Stomach smooth muscle (tissue), 2 donors: Measurements from ENCODE around the gene HOXA10.

ENCODE experiments used
- H3K27ac ChIP-seq: one replicate; pipeline ENCODE4 v1.7.0; 2013; ENCODE audit warnings: mild to moderate bottlenecking, low read length, inconsistent platforms
- H3K27me3 ChIP-seq, 2 donors: one replicate each; pipeline ENCODE4 v1.7.0; 2013; ENCODE audit warnings: low read length in 2 of 2; ENCODE audit not compliant: insufficient read depth in 2 of 2, control insufficient read depth in 1 of 2
- H3K36me3 ChIP-seq, 2 donors: one replicate each; pipeline ENCODE4 v1.7.0; 2013; ENCODE audit warnings: low read length in 2 of 2; ENCODE audit not compliant: control insufficient read depth in 2 of 2, insufficient read depth in 2 of 2
- H3K4me1 ChIP-seq: one replicate; pipeline ENCODE4 v1.7.0; 2013; ENCODE audit warnings: low read length; ENCODE audit not compliant: control insufficient read depth, insufficient read depth
- H3K4me3 ChIP-seq, 2 donors: one replicate each; pipeline ENCODE4 v1.7.0; 2013; ENCODE audit warnings: low read length in 2 of 2
- H3K9ac ChIP-seq, 2 donors: one replicate each; pipeline ENCODE4 v1.7.0; 2013; ENCODE audit warnings: low read length in 2 of 2, mild to moderate bottlenecking in 1 of 2
- H3K9me3 ChIP-seq, 2 donors: one replicate each; pipeline ENCODE4 v1.7.0; 2013; ENCODE audit warnings: low read length in 2 of 2; ENCODE audit not compliant: control insufficient read depth in 2 of 2
- donor health status: healthy.
- donor health status: Pancreatic carcinoma.

HOXA10 gene

GRCh38 chr7:27134392-27134791 is 39.7 kb downstream of the HOXA10 start:
- Histone ChIP-seq H3K4me3 (peak overlapping the region; percentile 42 to 52), H3K9me3 (no peaks in the 10 kb centered on the region), H3K27ac (peak overlapping the region; percentile 95), H3K36me3 (no peaks in the 10 kb centered on the region), H3K9ac (peak overlapping the region in 1 of 2 donors; percentile 26), H3K4me1 (peaks cover 55% of the 10 kb centered on the region), H3K27me3 (no peaks in the 10 kb centered on the region)

GRCh38 chr7:27133409-27134231 is 40.5 kb downstream of the HOXA10 start:
- Histone ChIP-seq H3K4me1 (peaks cover 57% of the 10 kb centered on the region), H3K27me3 (no peaks in the 10 kb centered on the region), H3K36me3 (no peaks in the 10 kb centered on the region), H3K4me3 (peak overlapping the region; percentile 42 to 52), H3K27ac (peak overlapping the region; percentile 95), H3K9me3 (no peaks in the 10 kb centered on the region), H3K9ac (peak overlapping the region; percentile 26 to 47)

- H3K4me3 ChIP-seq, result peak overlapping the region in 1 of 2 donors; percentile 52
- H3K36me3 ChIP-seq, result no peaks in the 10 kb centered on the region
- H3K27ac ChIP-seq, result peak overlapping the region; percentile 95
- peaks cover 61% of the 10 kb centered on the region for H3K4me1 ChIP-seq
- no peaks in the 10 kb centered on the region for H3K9me3 ChIP-seq
- H3K9ac ChIP-seq, result peak overlapping the region in 1 of 2 donors; percentile 26
- H3K27me3 ChIP-seq, result no peaks in the 10 kb centered on the region
Observed at GRCh38 chr7:27132978-27133377, 41.1 kb downstream of the HOXA10 start.

- H3K27me3 ChIP-seq, result no peaks in the 10 kb centered on the region
- peak overlapping the region; percentile 98 for H3K27ac ChIP-seq
- no peak overlapping the region for H3K4me3 ChIP-seq
- peaks cover 67% of the 10 kb centered on the region for H3K4me1 ChIP-seq
- H3K36me3 ChIP-seq, result no peaks in the 10 kb centered on the region
- H3K9ac ChIP-seq, result peak overlapping the region in 1 of 2 donors; percentile 12
- H3K9me3 ChIP-seq, result no peaks in the 10 kb centered on the region
Observed at GRCh38 chr7:27132214-27132613, 41.9 kb downstream of the HOXA10 start.

- Histone ChIP-seq H3K4me1 (peaks cover 68% of the 10 kb centered on the region), H3K27me3 (no peaks in the 10 kb centered on the region), H3K36me3 (no peaks in the 10 kb centered on the region), H3K27ac (peak overlapping the region; percentile 98), H3K4me3 (peak overlapping the region; percentile 62 to 93), H3K9ac (peak overlapping the region; percentile 75 to 82), H3K9me3 (no peaks in the 10 kb centered on the region)
Observed at GRCh38 chr7:27131390-27131819, 42.7 kb downstream of the HOXA10 start.

GRCh38 chr7:27130540-27131389 is 43.4 kb downstream of the HOXA10 start, which contains the start of gene HOXA4:
Gene HOXA4 (minus strand): TSS chr7:27130757. CDS start chr7:27130733, 24 bp downstream.
- Histone ChIP-seq H3K9me3 (no peaks in the 10 kb centered on the region), H3K36me3 (no peaks in the 10 kb centered on the region), H3K27me3 (no peaks in the 10 kb centered on the region), H3K4me3 (peak within 1 kb of the TSS; percentile 88 to 93), H3K9ac (peak within 1 kb of the TSS; percentile 89 to 90), H3K4me1 (peaks cover 70% of the 10 kb centered on the region), H3K27ac (peak within 1 kb of the TSS; percentile 98)

- Histone ChIP-seq H3K9ac (peak overlapping the region; percentile 89 to 90), H3K4me1 (peaks cover 72% of the 10 kb centered on the region), H3K27ac (peak overlapping the region; percentile 98), H3K27me3 (no peaks in the 10 kb centered on the region), H3K36me3 (no peaks in the 10 kb centered on the region), H3K4me3 (peak overlapping the region; percentile 88 to 93), H3K9me3 (no peaks in the 10 kb centered on the region)
Observed at GRCh38 chr7:27129729-27130539, 44.2 kb downstream of the HOXA10 start.

GRCh38 chr7:27128776-27129728 is 45.1 kb downstream of the HOXA10 start:
- Histone ChIP-seq H3K27ac (peak overlapping the region; percentile 98), H3K27me3 (no peaks in the 10 kb centered on the region)

GRCh38 chr7:27128034-27128433 is 46.1 kb downstream of the HOXA10 start:
- H3K36me3 ChIP-seq, result no peaks in the 10 kb centered on the region
- no peaks in the 10 kb centered on the region for H3K9me3 ChIP-seq
- no peaks in the 10 kb centered on the region for H3K27me3 ChIP-seq
- peak overlapping the region; percentile 29 to 89 for H3K9ac ChIP-seq
- peak overlapping the region; percentile 98 for H3K27ac ChIP-seq
- peaks cover 78% of the 10 kb centered on the region for H3K4me1 ChIP-seq
- H3K4me3 ChIP-seq, result peak overlapping the region; percentile 34 to 93

More at GRCh38 chr7:27128776-27129728, 45.1 kb downstream of the HOXA10 start:
- Histone ChIP-seq H3K9ac (peak overlapping the region; percentile 89 to 90), H3K4me1 (peaks cover 78% of the 10 kb centered on the region), H3K4me3 (peak overlapping the region; percentile 88 to 93), H3K36me3 (no peaks in the 10 kb centered on the region), H3K9me3 (no peaks in the 10 kb centered on the region)
